ENCODE data around the gene GAL.

GRCh38 chr11:68682531-68682961, 1.8 kb upstream of the GAL start:
- TF ChIP-seq ZNF274 (IDR thresholded peaks at IDR 0.05; ENCODE audit: low read depth, low read length) (no peak), YY1 (IDR thresholded peaks at IDR 0.05; ENCODE audit: insufficient read depth, insufficient read length) (no peak), SUZ12 (IDR thresholded peaks at IDR 0.05; ENCODE audit: extremely low read depth, insufficient read depth, insufficient read length) (no peak)
